ENCODE results near the gene HARBI1.

DNA sequence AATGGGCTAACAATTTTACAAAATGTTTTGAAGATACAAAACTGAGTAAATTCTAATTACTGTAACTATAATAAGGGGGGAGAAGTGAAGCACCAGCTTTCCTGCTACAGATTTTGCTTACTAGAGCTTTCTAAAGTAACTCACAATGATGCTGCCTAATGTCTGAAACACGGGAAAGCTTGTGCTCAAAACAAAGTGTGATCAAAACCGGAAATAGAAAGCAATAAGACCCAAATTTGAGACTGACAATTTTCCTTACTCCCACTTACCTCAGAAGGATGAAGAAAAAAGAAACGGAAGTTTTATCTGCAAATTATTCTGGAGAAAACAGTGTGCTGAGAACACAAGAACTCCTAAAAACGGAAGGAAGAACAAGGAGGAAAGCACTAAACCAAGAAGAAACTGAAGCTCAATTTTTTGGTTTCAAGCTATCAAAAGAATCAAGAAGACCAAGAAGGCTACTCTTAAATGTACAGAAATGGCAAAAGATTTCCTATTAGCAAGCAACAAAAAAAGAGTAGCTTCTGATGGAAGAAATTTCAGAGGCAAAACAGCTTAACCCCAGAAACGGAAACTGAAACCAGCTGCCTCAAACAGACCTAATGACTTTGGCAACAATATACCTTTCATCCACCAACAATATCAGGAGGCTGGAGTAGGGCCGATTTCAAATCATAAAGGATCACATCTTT, 56.6 kb downstream of the HARBI1 start:
- TF ChIP-seq EZH2 (IDR thresholded peaks at IDR 0.05; ENCODE audit: low read length, missing control alignments) (no peak), CTCF (conservative IDR thresholded peaks at IDR 0.05 in 1 of 2, IDR thresholded peaks at IDR 0.05 in 1 of 2; ENCODE audit: low read depth in 1 of 2, low read length in 2 of 2) (no peak)
